ENCODE results near the gene KRTAP4-9.
"Not testable (repeated sequence)": the region's sequence is repeated elsewhere in the genome, so short reads cannot be mapped to it uniquely, and the experiment has no call there.

The KRTAP4-9 gene

DNA sequence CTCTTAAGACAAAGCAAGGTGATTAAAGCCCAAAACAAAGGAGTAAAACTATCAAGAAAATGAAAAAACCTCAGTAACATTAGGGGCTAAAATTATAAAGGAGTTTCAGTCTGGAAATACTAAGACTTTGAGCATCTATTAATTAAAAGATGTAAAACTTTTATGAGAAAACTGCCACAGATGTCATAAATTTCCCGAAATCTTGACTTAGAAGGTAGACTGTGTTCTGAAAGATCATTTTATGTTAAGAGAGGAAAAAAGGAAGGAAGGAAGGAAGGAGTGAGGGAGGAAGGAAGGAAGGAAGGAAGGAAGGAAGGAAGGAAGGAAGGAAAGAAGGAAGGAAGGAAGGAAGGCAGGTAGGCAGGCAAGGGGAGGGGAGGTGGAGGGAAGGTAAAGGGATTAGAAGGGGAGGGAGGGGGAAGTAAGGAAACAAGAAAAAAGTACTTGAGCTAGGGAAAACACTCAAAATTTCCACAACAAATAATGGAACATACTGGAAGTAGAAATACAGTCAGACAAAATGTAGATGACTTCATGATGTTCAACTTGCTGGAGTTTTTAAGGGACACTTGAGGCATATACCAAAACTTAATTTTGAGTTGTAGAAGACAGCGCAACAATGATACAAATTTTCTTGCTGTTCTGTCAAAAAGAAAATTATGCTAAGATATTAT, 42.5 kb downstream of the KRTAP4-9 start:
- Histone ChIP-seq H3K4me1 (no peaks in the 10 kb centered on the region), H3K27me3 (peaks cover 21% of the 10 kb centered on the region; the same call in 1 of the 2 replicates), H3K36me3 (no peaks in the 10 kb centered on the region), H3K4me3 (ENCODE audit: low read depth, low read length) (no peak overlapping the region), H3K9me3 (no peaks in the 10 kb centered on the region)
- no peak for DNase-seq
- TF ChIP-seq CTCF (IDR thresholded peaks at IDR 0.05; ENCODE audit: low read depth, low read length), result no peak

- peak; percentile 3 for DNase-seq
- not testable (repeated sequence) for H3K4me3 ChIP-seq (ENCODE audit: low read depth, low read length); H3K9me3 ChIP-seq; H3K4me1 ChIP-seq; H3K36me3 ChIP-seq
- peaks cover 24% of the 10 kb centered on the region; the same call in 1 of the 2 replicates for H3K27me3 ChIP-seq
Observed at GRCh38 chr17:41148971-41149651, 43.9 kb downstream of the KRTAP4-9 start.

DNA sequence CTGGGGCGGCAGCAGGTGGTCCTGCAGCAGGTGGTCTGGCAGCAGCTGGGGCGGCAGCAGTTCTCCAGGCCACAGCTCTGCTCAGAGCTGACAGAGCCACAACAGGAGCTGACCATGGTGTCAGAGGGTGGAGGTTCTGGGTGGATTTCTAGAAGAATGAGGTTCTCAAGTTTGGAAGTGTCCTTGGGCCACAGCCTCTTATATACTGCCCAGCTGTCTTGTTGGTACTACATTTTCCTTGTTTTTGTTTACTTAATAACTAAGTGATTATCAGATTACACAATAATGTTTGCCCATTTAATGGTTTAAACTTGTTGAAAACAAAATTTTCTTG, 44.4 kb downstream of the KRTAP4-9 start, which contains the start of gene KRTAP4-5:
TSS of gene KRTAP4-5 (minus strand) at position 174 of the 334 bp plus-strand sequence. CDS start at position 116, 58 bp downstream.
- TF ChIP-seq CTCF (IDR thresholded peaks at IDR 0.05; ENCODE audit: low read depth, low read length), result no peak
- DNase-seq, result no peak
- no peak within 1 kb of the TSS for H3K4me3 ChIP-seq (ENCODE audit: low read depth, low read length)
- peaks cover 24% of the 10 kb centered on the region; the same call in 1 of the 2 replicates for H3K27me3 ChIP-seq
- H3K9me3 ChIP-seq, result no peaks in the 10 kb centered on the region
- no peaks in the 10 kb centered on the region for H3K36me3 ChIP-seq
- no peaks in the 10 kb centered on the region for H3K4me1 ChIP-seq

GRCh38 chr17:41150026-41150425, 44.8 kb downstream of the KRTAP4-9 start:
- Histone ChIP-seq H3K36me3 (no peaks in the 10 kb centered on the region), H3K4me1 (no peaks in the 10 kb centered on the region), H3K27me3 (peaks cover 24% of the 10 kb centered on the region; the same call in 1 of the 2 replicates), H3K9me3 (no peaks in the 10 kb centered on the region), H3K4me3 (ENCODE audit: low read depth, low read length) (no peak overlapping the region)
- TF ChIP-seq CTCF (IDR thresholded peaks at IDR 0.05; ENCODE audit: low read depth, low read length), result no peak
- DNase-seq, result no peak

- no peak for DNase-seq
- Histone ChIP-seq H3K4me1 (no peaks in the 10 kb centered on the region), H3K4me3 (ENCODE audit: low read depth, low read length) (no peak overlapping the region), H3K36me3 (no peaks in the 10 kb centered on the region), H3K9me3 (no peaks in the 10 kb centered on the region), H3K27me3 (peaks cover 27% of the 10 kb centered on the region)
- no peak for TF ChIP-seq CTCF (IDR thresholded peaks at IDR 0.05; ENCODE audit: low read depth, low read length)
Observed at GRCh38 chr17:41151525-41151924, 46.3 kb downstream of the KRTAP4-9 start.

GRCh38 chr17:41153856-41154255, 48.7 kb downstream of the KRTAP4-9 start:
- DNase-seq, result peak; percentile 8
- H3K27me3 ChIP-seq, result peaks cover 29% of the 10 kb centered on the region
- no peak for TF ChIP-seq CTCF (IDR thresholded peaks at IDR 0.05; ENCODE audit: low read depth, low read length)

More at GRCh38 chr17:41153856-41154255, 48.7 kb downstream of the KRTAP4-9 start:
- no peaks in the 10 kb centered on the region for H3K4me1 ChIP-seq
- H3K36me3 ChIP-seq, result no peaks in the 10 kb centered on the region
- no peak overlapping the region for H3K4me3 ChIP-seq (ENCODE audit: low read depth, low read length)
- H3K9me3 ChIP-seq, result no peaks in the 10 kb centered on the region
